ENCODE measurements around the gene CCN2.
A peak's percentile ranks its signal among the peaks of the same experiment; 100 is the strongest.

- TF ChIP-seq CTCF (IDR thresholded peaks at IDR 0.05) (peak; percentile 46), EZH2 (IDR thresholded peaks at IDR 0.05; ENCODE audit: borderline replicate concordance, insufficient read depth, low read depth, low read length, poor library complexity, severe bottlenecking) (no peak)
Measured at GRCh38 chr6:131924881-131925474, 26.2 kb downstream of the CCN2 start.

All from B cell (primary cell).